ENCODE measurements around the gene CORO2B.

The CORO2B gene

GRCh38 chr15:68632101-68632500, 53.3 kb downstream of the CORO2B start:
- in situ Hi-C loops (cut with MboI; ENCODE audit: low sequenced_read_pairs, unreplicated experiment) = no loop called here
- TF ChIP-seq, protein P1, sequence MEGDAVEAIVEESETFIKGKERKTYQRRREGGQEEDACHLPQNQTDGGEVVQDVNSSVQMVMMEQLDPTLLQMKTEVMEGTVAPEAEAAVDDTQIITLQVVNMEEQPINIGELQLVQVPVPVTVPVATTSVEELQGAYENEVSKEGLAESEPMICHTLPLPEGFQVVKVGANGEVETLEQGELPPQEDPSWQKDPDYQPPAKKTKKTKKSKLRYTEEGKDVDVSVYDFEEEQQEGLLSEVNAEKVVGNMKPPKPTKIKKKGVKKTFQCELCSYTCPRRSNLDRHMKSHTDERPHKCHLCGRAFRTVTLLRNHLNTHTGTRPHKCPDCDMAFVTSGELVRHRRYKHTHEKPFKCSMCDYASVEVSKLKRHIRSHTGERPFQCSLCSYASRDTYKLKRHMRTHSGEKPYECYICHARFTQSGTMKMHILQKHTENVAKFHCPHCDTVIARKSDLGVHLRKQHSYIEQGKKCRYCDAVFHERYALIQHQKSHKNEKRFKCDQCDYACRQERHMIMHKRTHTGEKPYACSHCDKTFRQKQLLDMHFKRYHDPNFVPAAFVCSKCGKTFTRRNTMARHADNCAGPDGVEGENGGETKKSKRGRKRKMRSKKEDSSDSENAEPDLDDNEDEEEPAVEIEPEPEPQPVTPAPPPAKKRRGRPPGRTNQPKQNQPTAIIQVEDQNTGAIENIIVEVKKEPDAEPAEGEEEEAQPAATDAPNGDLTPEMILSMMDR (IDR thresholded peaks at IDR 0.05; ENCODE audit: borderline replicate concordance, control extremely low read depth, extremely low read depth, insufficient read depth, missing control alignments) = no peak
- DNase-seq (ENCODE audit: low spot score) = no peak

- in situ Hi-C loops (cut with MboI; ENCODE audit: low sequenced_read_pairs, unreplicated experiment) = no loop called here
- DNase-seq (ENCODE audit: low spot score) = no peak
- TF ChIP-seq, protein P1 (IDR thresholded peaks at IDR 0.05; ENCODE audit: borderline replicate concordance, control extremely low read depth, extremely low read depth, insufficient read depth, missing control alignments) = no peak
These were observed 54.7 kb downstream of the CORO2B start for GRCh38 chr15:68633231-68634121.

GRCh38 chr15:68634122-68634482, 55.3 kb downstream of the CORO2B start:
- TF ChIP-seq, protein P1 (IDR thresholded peaks at IDR 0.05; ENCODE audit: borderline replicate concordance, control extremely low read depth, extremely low read depth, insufficient read depth, missing control alignments) = no peak
- no peak for DNase-seq (ENCODE audit: low spot score)
- in situ Hi-C loops (cut with MboI; ENCODE audit: low sequenced_read_pairs, unreplicated experiment) = no loop called here

DNA sequence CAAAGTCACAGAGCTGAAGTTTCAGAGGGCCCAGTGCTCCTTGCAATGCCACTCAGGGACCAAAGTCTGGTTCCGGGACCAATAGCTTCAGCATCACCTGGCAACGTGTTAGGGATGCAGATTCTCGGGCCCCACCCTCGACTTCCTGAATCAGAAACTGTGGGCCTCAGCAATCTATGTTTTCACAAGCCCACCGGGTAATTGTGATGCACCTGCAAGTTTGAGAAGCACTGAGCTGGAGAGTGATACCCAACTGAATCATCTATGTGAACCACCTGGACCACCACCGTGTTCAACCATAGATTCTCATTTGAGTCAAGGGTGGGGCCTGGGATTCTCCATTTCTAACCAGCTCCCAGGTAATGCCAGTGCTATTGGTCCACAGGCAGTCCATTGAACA, 55.7 kb downstream of the CORO2B start:
- no peak for DNase-seq (ENCODE audit: low spot score)
- in situ Hi-C loops (cut with MboI; ENCODE audit: low sequenced_read_pairs, unreplicated experiment) = no loop called here
- TF ChIP-seq, protein P1 (IDR thresholded peaks at IDR 0.05; ENCODE audit: borderline replicate concordance, control extremely low read depth, extremely low read depth, insufficient read depth, missing control alignments) = no peak

DNA sequence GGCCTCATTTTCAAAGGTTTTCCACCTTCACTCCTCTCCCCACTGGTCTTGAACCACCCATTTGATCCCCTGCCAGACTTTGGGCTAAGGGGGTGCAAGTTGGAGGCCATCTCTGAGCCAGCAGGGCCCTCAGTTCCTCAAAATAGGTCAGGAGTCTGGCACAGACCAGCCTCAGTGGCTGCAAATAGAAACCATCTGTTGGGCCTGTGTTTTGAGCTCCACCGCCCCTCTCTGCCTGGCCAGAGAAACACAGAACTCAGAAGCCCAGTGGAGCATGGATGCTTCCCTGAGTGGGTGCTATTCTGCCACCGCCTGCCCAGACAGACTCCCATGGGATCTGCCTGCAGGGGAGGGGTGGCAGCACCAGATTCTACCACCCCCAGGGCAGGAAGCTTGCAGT, 56.3 kb downstream of the CORO2B start:
- DNase-seq (ENCODE audit: low spot score) = no peak
- in situ Hi-C loops (cut with MboI; ENCODE audit: low sequenced_read_pairs, unreplicated experiment) = no loop called here

GRCh38 chr15:68636256-68636655, 57.5 kb downstream of the CORO2B start:
- TF ChIP-seq, protein P1 (IDR thresholded peaks at IDR 0.05; ENCODE audit: borderline replicate concordance, control extremely low read depth, extremely low read depth, insufficient read depth, missing control alignments) = no peak
- in situ Hi-C loops (cut with MboI; ENCODE audit: low sequenced_read_pairs, unreplicated experiment) = no loop called here
- no peak for DNase-seq (ENCODE audit: low spot score)

More for the DNA sequence above, 56.3 kb downstream of the CORO2B start:
- TF ChIP-seq, protein P1 (IDR thresholded peaks at IDR 0.05; ENCODE audit: borderline replicate concordance, control extremely low read depth, extremely low read depth, insufficient read depth, missing control alignments) = no peak
